Loucy (cell line): ENCODE results near the gene MBNL3.
"Not testable (repeated sequence)": the region's sequence is repeated elsewhere in the genome, so short reads cannot be mapped to it uniquely, and the experiment has no call there.

Experiments
- H2AFZ ChIP-seq: fragments of 200-600 bp; sonication (generic); 2 replicates; pipeline ENCODE4 v1.6.0; 2016; ENCODE audit warnings: antibody characterized with exemption, mild to moderate bottlenecking, low read length, moderate library complexity
- H3F3A ChIP-seq: fragments of 200-600 bp; 2 replicates; pipeline ENCODE4 v1.6.0; 2016; ENCODE audit warnings: antibody characterized with exemption, low read depth, mild to moderate bottlenecking
- H3K27me3 ChIP-seq: fragments of 200-600 bp; sonication (generic); 2 replicates; pipeline ENCODE4 v1.6.1; 2014; ENCODE audit warnings: low read length, mild to moderate bottlenecking; ENCODE audit not compliant: insufficient read depth, poor library complexity, severe bottlenecking
- H3K36me3 ChIP-seq: fragments of 200-600 bp; sonication (generic); 2 replicates; pipeline ENCODE4 v1.6.1; 2016; ENCODE audit warnings: low read length; ENCODE audit not compliant: insufficient read depth
- H3K4me1 ChIP-seq: fragments of 200-600 bp; sonication (generic); 2 replicates; pipeline ENCODE4 v1.5.1; 2014; ENCODE audit warnings: low read length, mild to moderate bottlenecking; ENCODE audit not compliant: insufficient read depth, poor library complexity, severe bottlenecking
- H3K4me2 ChIP-seq: fragments of 200-600 bp; sonication (generic); 2 replicates; pipeline ENCODE4 v1.6.0; 2014; ENCODE audit warnings: antibody characterized with exemption, low read length, low read depth, mild to moderate bottlenecking; ENCODE audit not compliant: poor library complexity, severe bottlenecking
- H3K4me3 ChIP-seq: fragments of 200-600 bp; sonication (generic); 2 replicates; pipeline ENCODE4 v1.5.1; 2014; ENCODE audit warnings: low read length, mild to moderate bottlenecking, mixed read lengths; ENCODE audit not compliant: poor library complexity, severe bottlenecking
- H3K79me2 ChIP-seq: fragments of 200-600 bp; sonication (generic); 2 replicates; pipeline ENCODE4 v1.6.1; 2014; ENCODE audit warnings: low read length; ENCODE audit not compliant: insufficient read depth
- H3K9ac ChIP-seq: fragments of 200-600 bp; sonication (generic); 2 replicates; pipeline ENCODE4 v1.6.0; 2014; ENCODE audit warnings: mild to moderate bottlenecking, low read depth, low read length, moderate library complexity; ENCODE audit not compliant: poor library complexity, severe bottlenecking
- H3K9me2 ChIP-seq: fragments of 200-600 bp; sonication (generic); replicated peaks from 2 replicates; pipeline ENCODE4 v1.6.1; 2016; ENCODE audit warnings: low read depth, low read length, mixed read lengths
- H3K9me3 ChIP-seq: fragments of 200-600 bp; sonication (generic); 2 replicates; pipeline ENCODE4 v1.6.1; 2014; ENCODE audit warnings: mild to moderate bottlenecking, antibody characterized with exemption, low read length, low read depth; ENCODE audit not compliant: insufficient read depth
- H4K20me1 ChIP-seq: fragments of 200-600 bp; sonication (generic); 2 replicates; pipeline ENCODE4 v1.6.0; 2014; ENCODE audit warnings: antibody characterized with exemption, low read length, mild to moderate bottlenecking; ENCODE audit not compliant: insufficient read depth, poor library complexity, severe bottlenecking
- EZH2phosphoT487 ChIP-seq: fragments of 200-600 bp; IDR thresholded peaks from 2 replicates; pipeline ENCODE4 v1.6.1; 2018; ENCODE audit warnings: antibody characterized with exemption, mild to moderate bottlenecking, moderate library complexity, borderline replicate concordance
- TF ChIP-seq, protein P1 (sequence below): fragments of 200-600 bp; sonication (generic); conservative IDR thresholded peaks from 2 replicates; pipeline ENCODE4 v1.5.1; 2014; ENCODE audit warnings: mild to moderate bottlenecking, antibody characterized with exemption, low read length

MBNL3 gene

GRCh38 chrX:132331000-132331399 lies 157.8 kb downstream of the MBNL3 start:
- no peaks in the 10 kb centered on the region for H3K27me3 ChIP-seq
- H3K79me2 ChIP-seq = no peaks in the 10 kb centered on the region
- H3K4me2 ChIP-seq = no peak overlapping the region
- H3K4me1 ChIP-seq = no peaks in the 10 kb centered on the region
- no peaks in the 10 kb centered on the region for H3K9me3 ChIP-seq
- TF ChIP-seq, protein P1, sequence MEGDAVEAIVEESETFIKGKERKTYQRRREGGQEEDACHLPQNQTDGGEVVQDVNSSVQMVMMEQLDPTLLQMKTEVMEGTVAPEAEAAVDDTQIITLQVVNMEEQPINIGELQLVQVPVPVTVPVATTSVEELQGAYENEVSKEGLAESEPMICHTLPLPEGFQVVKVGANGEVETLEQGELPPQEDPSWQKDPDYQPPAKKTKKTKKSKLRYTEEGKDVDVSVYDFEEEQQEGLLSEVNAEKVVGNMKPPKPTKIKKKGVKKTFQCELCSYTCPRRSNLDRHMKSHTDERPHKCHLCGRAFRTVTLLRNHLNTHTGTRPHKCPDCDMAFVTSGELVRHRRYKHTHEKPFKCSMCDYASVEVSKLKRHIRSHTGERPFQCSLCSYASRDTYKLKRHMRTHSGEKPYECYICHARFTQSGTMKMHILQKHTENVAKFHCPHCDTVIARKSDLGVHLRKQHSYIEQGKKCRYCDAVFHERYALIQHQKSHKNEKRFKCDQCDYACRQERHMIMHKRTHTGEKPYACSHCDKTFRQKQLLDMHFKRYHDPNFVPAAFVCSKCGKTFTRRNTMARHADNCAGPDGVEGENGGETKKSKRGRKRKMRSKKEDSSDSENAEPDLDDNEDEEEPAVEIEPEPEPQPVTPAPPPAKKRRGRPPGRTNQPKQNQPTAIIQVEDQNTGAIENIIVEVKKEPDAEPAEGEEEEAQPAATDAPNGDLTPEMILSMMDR = no peak
- no peak for TF ChIP-seq EZH2phosphoT487
- H4K20me1 ChIP-seq = no peaks in the 10 kb centered on the region
- H3K4me3 ChIP-seq = no peak overlapping the region
- no peaks in the 10 kb centered on the region for H3K36me3 ChIP-seq
- H2AFZ ChIP-seq = no peak overlapping the region
- H3K9ac ChIP-seq = no peak overlapping the region
- no peaks in the 10 kb centered on the region for H3F3A ChIP-seq
- H3K9me2 ChIP-seq = no peaks in the 10 kb centered on the region

GRCh38 chrX:132330156-132330729 lies 158.6 kb downstream of the MBNL3 start:
- H3K4me2 ChIP-seq = no peak overlapping the region
- H3K4me3 ChIP-seq = no peak overlapping the region
- no peaks in the 10 kb centered on the region for H3K79me2 ChIP-seq
- H3K36me3 ChIP-seq = no peaks in the 10 kb centered on the region
- no peaks in the 10 kb centered on the region for H3F3A ChIP-seq
- no peaks in the 10 kb centered on the region for H4K20me1 ChIP-seq
- H3K9me3 ChIP-seq = no peaks in the 10 kb centered on the region
- no peaks in the 10 kb centered on the region for H3K9me2 ChIP-seq
- H3K4me1 ChIP-seq = no peaks in the 10 kb centered on the region
- H2AFZ ChIP-seq = no peak overlapping the region
- no peak for TF ChIP-seq EZH2phosphoT487
- TF ChIP-seq, protein P1 = no peak
- no peak overlapping the region for H3K9ac ChIP-seq
- H3K27me3 ChIP-seq = no peaks in the 10 kb centered on the region

DNA sequence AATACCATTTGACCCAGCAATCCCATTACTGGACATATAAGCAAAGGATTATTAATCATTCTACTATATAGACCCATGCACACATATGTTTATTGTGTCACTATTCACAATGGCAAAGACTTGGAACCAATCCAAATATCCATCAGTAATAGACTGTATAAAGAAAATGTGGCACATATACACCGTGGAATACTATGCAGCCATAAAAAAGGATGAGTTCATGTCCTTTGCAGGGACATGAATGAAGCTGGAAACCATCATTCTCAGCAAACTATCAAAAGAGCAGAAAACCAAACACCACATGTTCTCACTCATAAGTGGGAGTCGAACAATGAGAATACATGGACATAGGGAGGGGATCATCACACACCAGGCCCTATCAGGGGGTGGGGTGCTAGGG lies 161.9 kb downstream of the MBNL3 start:
- H3F3A ChIP-seq, H3K4me3 ChIP-seq, H2AFZ ChIP-seq, H3K4me2 ChIP-seq, H3K9ac ChIP-seq, H3K79me2 ChIP-seq, H3K9me3 ChIP-seq, H3K36me3 ChIP-seq, H4K20me1 ChIP-seq, H3K27me3 ChIP-seq, H3K4me1 ChIP-seq, H3K9me2 ChIP-seq: not testable (repeated sequence)
